Urinary bladder (tissue), 4 donors: ENCODE results near the gene C22orf31. TPM values are rescaled to one million over a fixed set of nuclear protein-coding genes. Genes with fewer than 3 reads are reported as not detected.
A peak's percentile ranks its signal among the peaks of the same experiment; 100 is the strongest.

ENCODE experiments used
- DNase-seq: peaks from one replicate; pipeline ENCODE4 v3.0.0-alpha.2; 2015; ENCODE audit errors: extremely low spot score
- H3K27ac ChIP-seq: one replicate; pipeline ENCODE4 v1.5.1; 2013; ENCODE audit warnings: low read depth, mild to moderate bottlenecking, moderate library complexity
- H3K36me3 ChIP-seq: one replicate; pipeline ENCODE4 v1.6.1; 2013; ENCODE audit warnings: mild to moderate bottlenecking, moderate library complexity; ENCODE audit not compliant: insufficient read depth
- H3K4me1 ChIP-seq: one replicate; pipeline ENCODE4 v1.6.1; 2013; ENCODE audit warnings: mild to moderate bottlenecking, moderate library complexity; ENCODE audit not compliant: insufficient read depth
- H3K4me3 ChIP-seq: one replicate; pipeline ENCODE4 v1.5.1; 2013; ENCODE audit warnings: low read depth, low read length
- WGBS: extraction: QIAGEN DNeasy Blood & Tissue Kit; methylation state at CpG from one replicate; pipeline ENCODE4 v1.1.7; 2013; 5-methylcytosine and 5-hydroxymethylcytosine counted together
- polyA plus RNA-seq: library from polyadenylated mRNA; stranded (reverse); fragments of 200-250 nt; gene quantifications from one replicate; pipeline ENCODE4 v1.2.3, GENCODE V29; 2013
- total RNA-seq: library from RNA; depleted of rRNA; stranded (reverse); fragments of >200 nt; gene quantifications from one replicate; pipeline ENCODE4 v1.2.3, GENCODE V29; 2014
- donor health status: healthy with polysubstance abuse.
- donor health status: healthy.

Gene C22orf31
- total and polyA plus RNA-seq, 2 donors = not detected

DNA sequence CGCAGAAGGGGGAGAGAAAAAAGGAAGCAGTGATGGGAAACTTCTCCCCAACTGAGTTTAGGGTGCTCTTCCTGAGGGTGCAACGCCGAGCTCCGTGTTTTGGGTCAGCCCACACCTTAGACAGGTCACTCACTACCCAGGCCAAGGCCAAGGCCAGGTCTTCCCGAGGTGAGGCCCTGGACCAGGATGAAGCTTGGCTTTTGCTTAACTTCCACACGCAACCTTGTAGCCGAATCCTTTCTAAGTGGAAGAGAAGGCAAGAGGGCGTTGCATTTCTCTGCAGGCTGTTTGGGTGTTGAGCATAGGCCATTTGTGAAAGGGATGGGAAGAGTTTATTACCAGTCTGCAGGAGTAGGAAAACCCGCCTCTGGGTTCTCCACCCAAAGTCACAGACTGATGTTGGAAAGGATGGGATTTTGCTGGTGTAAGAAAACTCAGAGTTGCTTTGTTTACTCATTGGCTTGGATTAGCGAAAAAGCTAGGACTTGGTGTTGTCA, 12.7 kb upstream of the C22orf31 start:
- Histone ChIP-seq H3K4me1 (no peaks in the 10 kb centered on the region), H3K36me3 (no peaks in the 10 kb centered on the region), H3K27ac (no peak overlapping the region), H3K4me3 (peak overlapping the region; percentile 97)
- no peak for DNase-seq
- WGBS = 55% methylated on average over 10 of the region's 10 CpGs

DNA sequence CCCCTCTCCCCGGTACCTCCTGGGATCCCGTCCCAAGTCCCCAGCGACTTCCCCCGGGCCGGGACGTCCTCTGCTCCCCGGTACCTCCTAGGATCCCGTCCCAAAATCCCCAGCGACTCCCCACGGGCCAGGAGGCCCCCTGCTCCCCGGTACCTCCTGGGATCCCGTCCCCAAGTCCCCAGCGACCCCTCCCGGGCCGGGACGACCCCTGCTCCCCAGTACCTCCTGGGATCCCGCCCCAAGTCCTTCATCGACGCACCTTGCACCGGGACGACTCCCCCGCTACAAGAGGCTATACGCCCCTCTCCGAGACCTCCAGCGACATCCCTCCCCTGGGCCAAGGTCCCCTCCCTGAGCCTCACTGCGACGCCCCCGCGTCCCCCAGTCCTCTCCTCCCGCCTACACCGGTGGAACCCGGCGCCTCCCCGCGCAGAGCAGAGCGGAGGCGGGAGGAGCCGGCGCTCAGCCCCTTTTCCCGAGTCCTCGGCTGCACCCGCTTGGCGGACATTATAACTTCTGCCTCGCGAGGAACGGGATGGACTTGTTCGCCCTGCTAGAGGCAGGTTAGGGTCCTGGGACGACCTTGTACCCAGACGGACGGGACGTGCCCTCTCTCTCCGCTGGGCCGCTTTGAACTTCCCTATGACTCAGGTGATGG, 12.1 kb upstream of the C22orf31 start:
- Histone ChIP-seq H3K27ac (peak overlapping the region; percentile 0), H3K4me3 (peak overlapping the region; percentile 97), H3K36me3 (no peaks in the 10 kb centered on the region), H3K4me1 (no peaks in the 10 kb centered on the region)
- no peak for DNase-seq
- WGBS = 3% methylated on average over 53 of the region's 53 CpGs

DNA sequence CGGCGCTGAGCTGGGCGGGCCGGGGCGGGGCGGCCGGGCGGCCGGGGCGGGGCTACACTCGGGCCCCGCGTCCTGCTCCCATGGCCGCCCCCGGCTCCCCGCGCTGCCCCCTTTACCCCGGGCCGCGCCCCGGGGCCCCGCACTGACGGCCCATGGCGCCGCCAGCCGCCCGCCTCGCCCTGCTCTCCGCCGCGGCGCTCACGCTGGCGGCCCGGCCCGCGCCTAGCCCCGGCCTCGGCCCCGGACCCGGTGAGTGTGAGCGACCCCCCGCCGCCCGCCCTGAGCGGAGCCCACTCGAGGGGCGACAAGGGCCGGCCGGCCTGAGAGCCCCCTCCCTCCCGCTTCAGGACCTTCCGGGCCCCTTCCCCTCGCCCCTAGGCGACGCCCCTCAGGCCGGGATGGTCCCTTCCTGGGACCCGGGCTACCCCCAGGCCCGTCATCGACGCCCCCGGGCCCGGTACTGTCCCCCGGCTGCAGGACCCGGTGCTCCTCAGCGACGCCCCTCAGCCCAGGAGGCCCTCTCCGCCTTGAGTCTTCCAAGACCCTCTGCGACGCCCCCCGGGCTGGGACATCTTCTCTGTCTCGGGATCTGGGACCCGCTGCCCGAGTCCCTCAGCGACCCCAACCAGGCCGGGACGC, 11.5 kb upstream of the C22orf31 start, which contains the start of gene KREMEN1:
Gene KREMEN1, plus strand, starts transcription at position 57 of the 639 bp plus-strand sequence. Its CDS starts 96 bp downstream, at position 153.
- Histone ChIP-seq H3K4me1 (no peaks in the 10 kb centered on the region), H3K4me3 (peak within 1 kb of the TSS; percentile 97), H3K27ac (peak within 1 kb of the TSS; percentile 0), H3K36me3 (no peaks in the 10 kb centered on the region)
- DNase-seq = no peak
- WGBS = under 1% methylated on average over 74 of the region's 76 CpGs

DNA sequence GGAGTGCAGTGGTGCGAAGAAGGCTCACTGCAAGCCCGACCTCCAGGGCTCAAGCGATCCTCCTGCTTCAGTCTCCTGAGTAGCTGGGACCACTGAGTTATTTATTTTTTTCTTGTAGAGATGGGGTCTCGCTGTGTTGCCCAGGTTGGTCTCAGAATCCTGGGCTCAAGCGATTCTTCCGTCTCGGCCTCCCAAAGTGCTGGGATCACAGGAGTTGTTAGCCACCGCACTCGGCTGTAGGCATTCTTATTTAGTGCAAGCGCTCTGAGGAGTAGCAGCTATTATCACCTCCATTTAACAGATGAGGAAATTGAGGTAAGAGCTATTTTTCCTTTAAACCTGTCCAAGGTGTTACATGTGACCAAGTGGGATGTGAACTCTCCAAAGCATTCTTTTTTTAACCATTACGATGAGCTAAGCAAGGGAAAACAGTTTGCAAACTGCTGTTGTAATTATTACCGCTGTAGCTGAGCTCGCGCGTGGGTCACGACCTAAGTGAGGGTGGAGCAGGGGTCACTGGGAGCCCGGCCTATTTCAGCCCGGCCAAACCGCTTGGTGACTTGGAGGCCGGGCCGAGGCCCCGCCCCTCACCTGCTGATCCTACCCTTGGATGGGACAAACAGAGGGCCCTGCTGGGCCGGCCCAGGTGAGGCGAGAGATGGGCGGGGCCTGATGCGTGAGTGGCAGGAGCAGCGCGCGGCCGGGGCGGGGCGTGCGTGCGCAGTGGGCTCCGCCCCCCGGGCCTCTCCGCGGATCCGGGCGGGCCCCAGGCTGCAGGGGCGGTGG, 10.8 kb upstream of the C22orf31 start:
- Histone ChIP-seq H3K4me1 (no peaks in the 10 kb centered on the region), H3K27ac (no peak overlapping the region), H3K36me3 (no peaks in the 10 kb centered on the region), H3K4me3 (peak overlapping the region; percentile 97)
- WGBS = 24% methylated on average over 41 of the region's 41 CpGs
- DNase-seq = no peak

DNA sequence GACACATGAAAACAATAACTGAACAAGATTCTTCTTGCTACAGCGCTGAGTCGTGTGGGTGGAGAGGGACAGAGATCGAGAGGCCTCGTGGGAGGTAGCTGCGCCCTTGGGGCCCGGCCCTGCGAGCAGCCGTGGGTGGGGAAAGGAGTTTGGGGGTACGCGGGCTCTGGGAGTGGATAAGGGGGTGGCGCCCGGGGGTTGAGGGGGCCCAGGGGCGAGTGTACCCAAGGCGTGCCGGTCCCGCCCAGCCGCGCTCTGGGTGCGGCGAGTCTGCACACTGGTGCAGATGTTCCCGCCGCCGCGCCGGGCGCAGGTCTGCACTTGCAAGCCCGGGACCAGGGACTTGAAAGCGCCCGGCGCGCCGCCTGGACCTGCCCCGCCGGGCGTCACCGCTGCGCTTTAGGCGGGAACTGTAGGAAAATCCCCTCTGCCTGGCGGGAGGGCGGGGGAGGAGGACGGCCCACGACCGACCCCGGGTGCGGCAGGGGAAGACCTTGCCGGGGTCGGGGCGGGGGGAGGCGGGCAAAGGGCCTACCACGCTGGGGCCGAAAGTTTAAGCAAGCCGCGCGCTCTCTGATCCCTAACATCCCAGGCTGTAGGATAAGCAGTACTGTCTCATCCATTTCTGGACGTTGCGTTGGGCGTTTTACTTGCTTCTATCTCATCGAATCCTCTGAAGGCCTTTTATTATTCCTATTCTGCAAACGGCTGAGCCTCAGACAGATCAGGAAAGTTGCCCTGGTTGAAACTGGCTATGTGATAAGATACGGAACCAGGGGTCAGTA, 9.8 kb upstream of the C22orf31 start:
- Histone ChIP-seq H3K4me3 (peak overlapping the region; percentile 40), H3K4me1 (no peaks in the 10 kb centered on the region), H3K36me3 (no peaks in the 10 kb centered on the region), H3K27ac (peak overlapping the region; percentile 39)
- DNase-seq = no peak
- WGBS = 4% methylated on average over 60 of the region's 60 CpGs

DNA sequence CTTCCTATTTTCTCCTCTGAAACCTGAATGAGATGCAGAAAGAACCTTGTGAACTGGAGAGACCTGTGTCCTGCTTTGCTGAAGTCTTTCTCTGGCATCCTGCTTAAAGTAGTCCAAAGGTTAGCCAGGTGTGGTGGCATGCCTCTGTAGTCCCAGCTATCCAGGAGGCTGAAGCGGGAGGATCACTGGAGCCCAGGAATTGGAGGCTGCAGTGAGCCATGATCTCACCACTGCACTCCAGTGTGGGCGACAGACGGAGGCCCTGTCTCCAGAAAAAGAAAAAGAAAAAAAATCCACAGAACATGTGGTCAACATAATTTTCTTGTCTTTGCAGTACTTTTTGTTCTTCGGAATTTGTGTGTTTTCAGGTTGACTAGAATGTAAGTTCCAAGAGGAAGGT, 8.9 kb upstream of the C22orf31 start:
- DNase-seq = no peak
- Histone ChIP-seq H3K36me3 (no peaks in the 10 kb centered on the region), H3K4me3 (no peak overlapping the region), H3K4me1 (no peaks in the 10 kb centered on the region), H3K27ac (no peak overlapping the region)
- 94% methylated on average over 4 of the region's 4 CpGs for WGBS

DNA sequence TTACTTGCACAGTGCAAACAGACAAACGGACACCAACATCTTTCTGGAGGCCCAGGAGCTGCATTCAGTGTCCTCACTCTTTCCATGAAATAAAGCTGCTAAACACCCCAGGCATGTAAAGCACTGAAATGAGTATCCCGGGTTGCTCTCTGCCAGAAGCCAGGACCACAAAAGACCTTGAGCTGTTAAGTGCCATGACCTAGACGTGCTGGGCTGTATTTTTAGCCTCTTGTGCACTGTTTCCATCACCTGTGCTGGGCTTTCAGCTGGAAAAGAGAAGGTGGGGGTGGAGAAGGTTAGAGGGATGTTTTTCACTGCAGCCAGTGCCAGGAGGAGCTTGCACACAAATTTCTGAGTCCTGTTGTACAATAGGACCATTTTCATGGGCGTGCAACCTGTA, 7.8 kb upstream of the C22orf31 start:
- 90% methylated on average over 4 of the region's 4 CpGs for WGBS
- DNase-seq = no peak
- H3K27ac ChIP-seq = no peak overlapping the region

DNA sequence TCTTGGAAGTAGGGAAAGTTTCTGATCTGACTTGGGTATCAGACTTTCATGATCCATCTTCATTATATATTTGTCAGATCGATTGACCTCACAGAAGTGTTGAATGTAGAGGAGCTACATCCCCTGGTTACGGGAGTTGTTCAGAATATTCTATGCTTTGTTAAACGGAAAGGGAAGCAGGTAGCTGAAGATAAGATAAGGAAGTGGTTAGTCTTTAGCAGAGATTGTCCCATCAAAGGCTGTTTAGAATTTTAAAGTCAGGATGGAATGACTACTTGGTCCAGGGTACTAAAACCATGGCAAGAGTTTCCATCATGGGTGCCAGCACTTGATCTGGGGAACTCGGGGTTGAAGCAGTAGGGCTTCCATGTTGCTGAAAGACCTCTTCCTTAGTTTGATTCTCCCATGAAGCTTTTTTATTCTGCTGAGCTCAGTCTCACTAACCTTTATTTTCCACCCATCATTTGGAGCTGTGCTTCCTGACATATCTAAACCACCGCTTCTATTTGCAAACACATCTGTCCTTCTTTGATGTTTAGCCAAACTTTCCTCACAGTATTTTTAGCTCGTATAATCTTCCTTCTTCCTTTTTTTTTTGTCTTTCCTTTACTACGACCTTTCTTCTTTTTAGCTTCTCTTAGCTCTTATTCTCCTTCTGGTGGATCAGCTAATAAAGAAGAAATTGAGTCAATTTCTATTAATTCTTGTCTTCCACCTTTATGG, 4.0 kb upstream of the C22orf31 start:
- Histone ChIP-seq H3K4me1 (no peaks in the 10 kb centered on the region), H3K36me3 (no peaks in the 10 kb centered on the region), H3K27ac (no peak overlapping the region), H3K4me3 (no peak overlapping the region)
- 31% methylated on average over 7 of the region's 7 CpGs for WGBS
- no peak for DNase-seq

More for the DNA sequence above, 7.8 kb upstream of the C22orf31 start:
- H3K4me1 ChIP-seq = no peaks in the 10 kb centered on the region
- H3K36me3 ChIP-seq = no peaks in the 10 kb centered on the region
- H3K4me3 ChIP-seq = no peak overlapping the region

DNA sequence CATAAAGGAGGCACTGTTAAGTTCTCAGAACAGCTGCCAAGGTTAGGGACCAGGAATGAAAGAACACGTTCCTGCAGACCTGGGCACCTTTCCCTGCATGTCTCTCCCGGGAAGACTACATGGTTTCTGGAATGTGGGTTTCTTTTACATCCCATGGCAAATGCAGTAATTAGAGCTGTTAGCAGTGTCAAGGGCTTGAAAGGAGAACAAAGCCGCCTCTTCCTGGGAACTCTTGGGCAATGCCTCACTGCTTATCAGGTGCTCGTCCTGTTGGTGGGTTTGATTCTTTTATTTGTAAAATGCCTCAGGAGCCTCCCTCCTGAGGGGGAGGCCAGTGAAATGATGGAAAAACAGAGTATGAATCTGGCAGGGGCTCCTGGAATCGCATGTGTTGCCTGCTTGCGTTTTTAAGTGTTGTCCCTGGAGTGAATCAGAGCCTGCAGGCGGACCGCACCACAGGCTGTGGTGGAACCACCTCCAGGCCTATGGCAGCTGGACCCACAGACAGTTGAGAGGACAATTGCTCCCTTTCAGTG, 723 bp upstream of the C22orf31 start:
- WGBS = 68% methylated on average over 8 of the region's 8 CpGs
- Histone ChIP-seq H3K36me3 (no peaks in the 10 kb centered on the region), H3K27ac (no peak overlapping the region), H3K4me3 (no peak overlapping the region), H3K4me1 (no peaks in the 10 kb centered on the region)
- DNase-seq = no peak

DNA sequence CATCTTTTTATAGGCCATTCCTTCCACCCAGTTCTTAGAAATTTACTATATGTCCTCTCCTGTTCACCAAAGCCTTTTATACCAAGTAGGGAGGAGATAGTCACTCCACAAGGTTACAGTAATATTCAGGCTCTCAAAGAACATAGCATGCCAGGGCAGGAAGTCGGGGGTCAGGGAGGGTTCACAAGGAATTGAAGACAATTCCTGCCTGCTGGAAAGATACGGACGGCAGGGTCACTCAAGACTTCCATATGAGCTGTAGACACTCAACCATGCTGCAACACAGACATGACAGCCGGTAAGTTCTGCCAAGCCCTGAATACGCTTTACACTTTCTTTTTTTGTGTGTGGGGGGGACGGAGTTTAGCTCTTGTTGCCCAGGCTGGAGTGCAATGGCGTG, 700 bp downstream of the C22orf31 start:
- H3K27ac ChIP-seq = no peak overlapping the region
- no peaks in the 10 kb centered on the region for H3K4me1 ChIP-seq
- 62% methylated on average over 7 of the region's 7 CpGs for WGBS
- DNase-seq = no peak
- H3K4me3 ChIP-seq = no peak overlapping the region
- H3K36me3 ChIP-seq = no peaks in the 10 kb centered on the region

DNA sequence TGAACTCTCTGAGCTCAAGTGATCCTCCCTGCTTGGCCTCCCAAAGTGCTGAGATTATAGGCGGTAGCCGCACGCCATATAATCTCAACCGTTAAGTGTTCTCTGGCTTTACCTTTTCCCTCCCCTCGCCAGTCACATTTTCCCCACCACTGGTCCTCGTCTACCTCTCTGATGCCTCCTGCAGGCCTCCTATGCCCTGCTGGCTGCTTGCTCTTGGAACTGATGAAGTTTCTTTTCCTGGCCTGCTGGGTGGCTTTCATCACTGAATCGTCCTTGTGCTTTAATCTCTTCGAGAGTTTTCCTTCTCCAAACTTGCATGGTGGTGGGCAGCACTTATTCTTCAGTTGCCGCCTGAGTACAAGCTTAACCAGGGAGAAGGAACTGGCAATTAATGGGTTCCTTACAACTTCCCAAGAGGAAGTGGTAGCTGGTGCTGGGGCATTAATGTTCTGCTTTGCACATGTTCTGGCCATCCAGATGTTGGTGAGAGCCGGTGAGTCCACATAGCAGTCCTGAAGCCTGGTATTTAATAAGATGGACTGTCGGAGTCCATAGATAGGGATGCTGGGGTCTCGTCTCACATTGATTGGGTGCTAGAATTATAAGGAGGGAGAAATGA, 1.3 kb downstream of the C22orf31 start:
- Histone ChIP-seq H3K36me3 (no peaks in the 10 kb centered on the region), H3K4me1 (no peaks in the 10 kb centered on the region), H3K4me3 (no peak overlapping the region), H3K27ac (no peak overlapping the region)
- DNase-seq = no peak
- WGBS = 86% methylated on average over 12 of the region's 12 CpGs

DNA sequence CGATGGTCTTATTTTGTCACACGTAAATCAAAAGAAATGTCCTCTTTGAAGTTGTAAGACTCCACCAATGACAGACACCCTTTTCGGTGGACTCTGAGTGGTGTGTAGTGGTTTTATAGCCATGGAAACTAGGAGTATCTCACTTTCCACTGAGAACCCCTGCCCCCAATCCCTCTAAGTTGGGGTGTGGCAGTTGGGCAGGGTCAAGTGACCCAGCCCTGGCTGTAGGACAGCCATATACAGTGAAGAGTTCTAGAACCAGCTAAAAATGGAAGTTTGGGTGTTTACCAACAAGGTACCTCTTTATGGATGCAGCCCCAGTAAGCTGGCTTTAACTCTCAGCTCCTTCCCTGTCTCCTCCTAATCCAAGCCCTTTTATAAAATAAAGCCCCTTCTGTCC, 5.2 kb downstream of the C22orf31 start:
- no peak overlapping the region for H3K4me3 ChIP-seq
- DNase-seq = no peak
- H3K4me1 ChIP-seq = no peaks in the 10 kb centered on the region
- no peaks in the 10 kb centered on the region for H3K36me3 ChIP-seq
- H3K27ac ChIP-seq = no peak overlapping the region
- 98% methylated on average over 3 of the region's 3 CpGs for WGBS
